Tibial nerve (tissue), 4 donors: ENCODE data around the gene FNDC11.

Experiments
- EP300 ChIP-seq, 2 donors: sonication (generic); formaldehyde crosslinking; IDR thresholded peaks; one replicate each; pipeline ENCODE4 v1.6.1; 2017; ENCODE audit warnings: antibody characterized with exemption in 2 of 2, mild to moderate bottlenecking in 1 of 2
- POLR2A ChIP-seq, 2 donors: fragments of 450-650 bp; IDR thresholded peaks; one replicate each; pipeline ENCODE4 v1.6.1; 2017; ENCODE audit warnings: antibody characterized with exemption in 2 of 2, mild to moderate bottlenecking in 2 of 2, moderate library complexity in 2 of 2
- TF ChIP-seq, protein P1 (sequence below), 5 experiments: fragments of 200-600 bp in 3 of 5; fragments of 450-650 bp in 2 of 5; sonication (generic) in 3 of 5; IDR thresholded peaks; one replicate each; pipeline ENCODE4 v1.5.1; 2016 to 2019; ENCODE audit warnings: antibody characterized with exemption in 5 of 5, mild to moderate bottlenecking in 3 of 5, moderate library complexity in 2 of 5

DNA sequence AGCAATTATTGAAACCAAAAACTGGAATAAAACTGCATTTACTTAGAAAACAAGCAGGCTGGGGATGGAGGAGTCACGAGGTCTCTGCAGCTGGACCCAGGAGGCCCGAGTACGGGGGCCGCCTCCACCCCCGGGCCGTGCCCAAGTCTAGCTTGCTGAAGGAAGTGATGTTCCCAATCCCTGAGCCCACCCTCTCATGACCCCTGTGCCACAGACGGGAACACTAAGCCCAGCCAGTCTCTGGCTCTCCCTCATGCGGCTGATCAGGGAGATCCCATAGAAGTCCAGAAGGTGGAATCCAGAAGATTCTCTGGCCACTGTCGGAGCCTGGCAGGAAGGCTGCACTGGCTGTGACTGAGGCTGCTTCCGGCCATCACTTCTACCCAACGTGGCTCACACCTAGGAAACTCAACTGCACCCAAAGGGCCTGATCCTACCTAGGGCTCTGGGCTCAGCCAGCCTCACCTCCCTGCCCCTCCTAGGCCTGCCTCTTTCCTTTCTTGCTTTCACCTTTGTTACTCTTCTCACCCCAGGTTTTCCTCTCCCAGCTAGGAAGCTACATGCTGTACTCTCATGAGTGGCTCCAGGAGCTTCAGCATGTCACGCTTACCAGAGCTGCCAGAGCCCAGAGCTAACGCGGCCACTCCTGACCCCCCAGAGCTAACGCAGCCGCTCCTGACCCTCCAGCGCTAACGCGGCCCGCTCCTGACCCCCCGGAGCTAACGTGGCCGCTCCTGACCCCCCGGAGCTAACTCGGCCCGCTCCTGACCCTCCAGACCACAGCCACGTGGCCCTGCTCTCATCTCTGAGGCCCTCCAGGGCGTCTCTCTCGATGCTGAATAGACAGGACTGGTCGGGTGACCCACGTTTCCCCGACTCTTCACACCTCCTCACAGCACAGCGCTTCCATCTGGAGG, 44.8 kb downstream of the FNDC11 start:
- TF ChIP-seq, protein P1, sequence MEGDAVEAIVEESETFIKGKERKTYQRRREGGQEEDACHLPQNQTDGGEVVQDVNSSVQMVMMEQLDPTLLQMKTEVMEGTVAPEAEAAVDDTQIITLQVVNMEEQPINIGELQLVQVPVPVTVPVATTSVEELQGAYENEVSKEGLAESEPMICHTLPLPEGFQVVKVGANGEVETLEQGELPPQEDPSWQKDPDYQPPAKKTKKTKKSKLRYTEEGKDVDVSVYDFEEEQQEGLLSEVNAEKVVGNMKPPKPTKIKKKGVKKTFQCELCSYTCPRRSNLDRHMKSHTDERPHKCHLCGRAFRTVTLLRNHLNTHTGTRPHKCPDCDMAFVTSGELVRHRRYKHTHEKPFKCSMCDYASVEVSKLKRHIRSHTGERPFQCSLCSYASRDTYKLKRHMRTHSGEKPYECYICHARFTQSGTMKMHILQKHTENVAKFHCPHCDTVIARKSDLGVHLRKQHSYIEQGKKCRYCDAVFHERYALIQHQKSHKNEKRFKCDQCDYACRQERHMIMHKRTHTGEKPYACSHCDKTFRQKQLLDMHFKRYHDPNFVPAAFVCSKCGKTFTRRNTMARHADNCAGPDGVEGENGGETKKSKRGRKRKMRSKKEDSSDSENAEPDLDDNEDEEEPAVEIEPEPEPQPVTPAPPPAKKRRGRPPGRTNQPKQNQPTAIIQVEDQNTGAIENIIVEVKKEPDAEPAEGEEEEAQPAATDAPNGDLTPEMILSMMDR (IDR thresholded peaks at IDR 0.05): no peak
- TF ChIP-seq EP300 (IDR thresholded peaks at IDR 0.05) (no peak), POLR2A (IDR thresholded peaks at IDR 0.05) (no peak)
